Loucy (cell line): Measurements from ENCODE around the gene BAG3.

Experiments used
- H2AFZ ChIP-seq: fragments of 200-600 bp; sonication (generic); 2 replicates; pipeline ENCODE4 v1.6.0; 2016; ENCODE audit warnings: antibody characterized with exemption, mild to moderate bottlenecking, low read length, moderate library complexity
- H3F3A ChIP-seq: fragments of 200-600 bp; 2 replicates; pipeline ENCODE4 v1.6.0; 2016; ENCODE audit warnings: antibody characterized with exemption, low read depth, mild to moderate bottlenecking
- H3K27me3 ChIP-seq: fragments of 200-600 bp; sonication (generic); 2 replicates; pipeline ENCODE4 v1.6.1; 2014; ENCODE audit warnings: low read length, mild to moderate bottlenecking; ENCODE audit not compliant: insufficient read depth, poor library complexity, severe bottlenecking
- H3K36me3 ChIP-seq: fragments of 200-600 bp; sonication (generic); 2 replicates; pipeline ENCODE4 v1.6.1; 2016; ENCODE audit warnings: low read length; ENCODE audit not compliant: insufficient read depth
- H3K4me1 ChIP-seq: fragments of 200-600 bp; sonication (generic); 2 replicates; pipeline ENCODE4 v1.5.1; 2014; ENCODE audit warnings: low read length, mild to moderate bottlenecking; ENCODE audit not compliant: insufficient read depth, poor library complexity, severe bottlenecking
- H3K4me2 ChIP-seq: fragments of 200-600 bp; sonication (generic); 2 replicates; pipeline ENCODE4 v1.6.0; 2014; ENCODE audit warnings: antibody characterized with exemption, low read length, low read depth, mild to moderate bottlenecking; ENCODE audit not compliant: poor library complexity, severe bottlenecking
- H3K4me3 ChIP-seq: fragments of 200-600 bp; sonication (generic); 2 replicates; pipeline ENCODE4 v1.5.1; 2014; ENCODE audit warnings: low read length, mild to moderate bottlenecking, mixed read lengths; ENCODE audit not compliant: poor library complexity, severe bottlenecking
- H3K79me2 ChIP-seq: fragments of 200-600 bp; sonication (generic); 2 replicates; pipeline ENCODE4 v1.6.1; 2014; ENCODE audit warnings: low read length; ENCODE audit not compliant: insufficient read depth
- H3K9ac ChIP-seq: fragments of 200-600 bp; sonication (generic); 2 replicates; pipeline ENCODE4 v1.6.0; 2014; ENCODE audit warnings: mild to moderate bottlenecking, low read depth, low read length, moderate library complexity; ENCODE audit not compliant: poor library complexity, severe bottlenecking
- H3K9me2 ChIP-seq: fragments of 200-600 bp; sonication (generic); replicated peaks from 2 replicates; pipeline ENCODE4 v1.6.1; 2016; ENCODE audit warnings: low read depth, low read length, mixed read lengths
- H3K9me3 ChIP-seq: fragments of 200-600 bp; sonication (generic); 2 replicates; pipeline ENCODE4 v1.6.1; 2014; ENCODE audit warnings: mild to moderate bottlenecking, antibody characterized with exemption, low read length, low read depth; ENCODE audit not compliant: insufficient read depth
- H4K20me1 ChIP-seq: fragments of 200-600 bp; sonication (generic); 2 replicates; pipeline ENCODE4 v1.6.0; 2014; ENCODE audit warnings: antibody characterized with exemption, low read length, mild to moderate bottlenecking; ENCODE audit not compliant: insufficient read depth, poor library complexity, severe bottlenecking
- EZH2phosphoT487 ChIP-seq: fragments of 200-600 bp; IDR thresholded peaks from 2 replicates; pipeline ENCODE4 v1.6.1; 2018; ENCODE audit warnings: antibody characterized with exemption, mild to moderate bottlenecking, moderate library complexity, borderline replicate concordance
- TF ChIP-seq, protein P1 (sequence below): fragments of 200-600 bp; sonication (generic); conservative IDR thresholded peaks from 2 replicates; pipeline ENCODE4 v1.5.1; 2014; ENCODE audit warnings: mild to moderate bottlenecking, antibody characterized with exemption, low read length

BAG3 gene

DNA sequence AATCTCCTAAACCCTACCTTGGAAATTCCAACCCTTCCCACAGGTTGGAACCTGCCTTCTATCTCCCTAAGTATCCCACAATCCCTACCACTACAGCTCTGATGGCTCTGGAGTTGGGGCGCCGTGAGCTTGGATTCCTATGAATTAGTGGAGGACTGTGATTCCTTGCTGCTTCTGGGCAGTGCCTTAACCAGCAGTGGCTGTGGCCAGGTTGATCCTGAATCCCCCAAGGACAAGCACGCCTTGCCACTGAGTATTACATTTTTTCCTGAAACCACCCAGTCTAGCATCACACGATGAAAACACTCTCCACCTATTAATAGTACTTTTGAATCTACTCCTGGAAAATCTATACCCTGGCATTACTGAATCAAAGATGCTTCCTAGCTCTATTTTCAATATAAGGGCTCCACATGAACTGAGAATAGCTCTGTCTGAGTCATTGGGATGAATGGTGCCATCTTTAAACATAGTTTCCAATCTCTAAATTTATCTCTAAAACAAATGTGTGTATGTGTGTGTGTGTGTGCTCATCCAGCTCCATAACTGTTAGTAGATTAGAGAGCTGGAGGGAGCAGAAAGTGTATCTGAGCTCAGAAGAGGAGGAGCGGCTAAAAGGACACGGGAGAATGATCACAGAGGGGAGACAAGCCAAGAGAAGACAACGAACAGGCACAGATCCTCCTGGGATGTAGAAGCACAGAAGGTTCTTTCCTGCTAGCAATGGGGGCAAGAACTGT, 62.7 kb downstream of the BAG3 start:
- Histone ChIP-seq H3K79me2 (no peaks in the 10 kb centered on the region), H2AFZ (no peak overlapping the region), H3K9ac (no peak overlapping the region), H3K9me3 (no peaks in the 10 kb centered on the region; the same call in 1 of the 2 replicates), H3F3A (no peaks in the 10 kb centered on the region), H4K20me1 (no peaks in the 10 kb centered on the region), H3K9me2 (no peaks in the 10 kb centered on the region), H3K4me2 (no peak overlapping the region), H3K4me3 (no peak overlapping the region), H3K27me3 (no peaks in the 10 kb centered on the region), H3K36me3 (no peaks in the 10 kb centered on the region), H3K4me1 (no peaks in the 10 kb centered on the region)
- no peak for TF ChIP-seq EZH2phosphoT487
- TF ChIP-seq, protein P1, sequence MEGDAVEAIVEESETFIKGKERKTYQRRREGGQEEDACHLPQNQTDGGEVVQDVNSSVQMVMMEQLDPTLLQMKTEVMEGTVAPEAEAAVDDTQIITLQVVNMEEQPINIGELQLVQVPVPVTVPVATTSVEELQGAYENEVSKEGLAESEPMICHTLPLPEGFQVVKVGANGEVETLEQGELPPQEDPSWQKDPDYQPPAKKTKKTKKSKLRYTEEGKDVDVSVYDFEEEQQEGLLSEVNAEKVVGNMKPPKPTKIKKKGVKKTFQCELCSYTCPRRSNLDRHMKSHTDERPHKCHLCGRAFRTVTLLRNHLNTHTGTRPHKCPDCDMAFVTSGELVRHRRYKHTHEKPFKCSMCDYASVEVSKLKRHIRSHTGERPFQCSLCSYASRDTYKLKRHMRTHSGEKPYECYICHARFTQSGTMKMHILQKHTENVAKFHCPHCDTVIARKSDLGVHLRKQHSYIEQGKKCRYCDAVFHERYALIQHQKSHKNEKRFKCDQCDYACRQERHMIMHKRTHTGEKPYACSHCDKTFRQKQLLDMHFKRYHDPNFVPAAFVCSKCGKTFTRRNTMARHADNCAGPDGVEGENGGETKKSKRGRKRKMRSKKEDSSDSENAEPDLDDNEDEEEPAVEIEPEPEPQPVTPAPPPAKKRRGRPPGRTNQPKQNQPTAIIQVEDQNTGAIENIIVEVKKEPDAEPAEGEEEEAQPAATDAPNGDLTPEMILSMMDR: no peak

DNA sequence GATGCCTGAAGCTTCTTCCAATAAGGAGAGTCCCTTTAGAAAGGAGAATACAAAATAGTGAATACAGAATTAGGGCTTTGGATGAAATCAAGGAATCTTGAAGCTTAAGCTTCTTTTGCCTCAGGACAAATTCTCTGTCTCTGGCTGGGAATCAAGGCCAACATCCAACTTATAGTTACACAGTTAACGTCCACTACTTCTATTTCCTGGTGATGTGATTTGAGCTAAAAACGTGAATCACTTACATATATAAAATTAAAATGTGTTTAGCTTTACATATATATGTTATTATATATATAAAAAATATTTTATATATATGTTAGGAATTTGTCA, 63.3 kb downstream of the BAG3 start:
- no peaks in the 10 kb centered on the region for H3F3A ChIP-seq
- H3K27me3 ChIP-seq: no peaks in the 10 kb centered on the region
- no peaks in the 10 kb centered on the region; the same call in 1 of the 2 replicates for H3K9me3 ChIP-seq
- no peak overlapping the region for H3K4me2 ChIP-seq
- H3K9ac ChIP-seq: no peak overlapping the region
- H2AFZ ChIP-seq: no peak overlapping the region
- H3K79me2 ChIP-seq: no peaks in the 10 kb centered on the region
- H3K4me3 ChIP-seq: no peak overlapping the region
- no peaks in the 10 kb centered on the region for H3K4me1 ChIP-seq
- no peaks in the 10 kb centered on the region for H3K36me3 ChIP-seq
- no peaks in the 10 kb centered on the region for H4K20me1 ChIP-seq
- no peaks in the 10 kb centered on the region for H3K9me2 ChIP-seq
- TF ChIP-seq EZH2phosphoT487: no peak
- TF ChIP-seq, protein P1: no peak

DNA sequence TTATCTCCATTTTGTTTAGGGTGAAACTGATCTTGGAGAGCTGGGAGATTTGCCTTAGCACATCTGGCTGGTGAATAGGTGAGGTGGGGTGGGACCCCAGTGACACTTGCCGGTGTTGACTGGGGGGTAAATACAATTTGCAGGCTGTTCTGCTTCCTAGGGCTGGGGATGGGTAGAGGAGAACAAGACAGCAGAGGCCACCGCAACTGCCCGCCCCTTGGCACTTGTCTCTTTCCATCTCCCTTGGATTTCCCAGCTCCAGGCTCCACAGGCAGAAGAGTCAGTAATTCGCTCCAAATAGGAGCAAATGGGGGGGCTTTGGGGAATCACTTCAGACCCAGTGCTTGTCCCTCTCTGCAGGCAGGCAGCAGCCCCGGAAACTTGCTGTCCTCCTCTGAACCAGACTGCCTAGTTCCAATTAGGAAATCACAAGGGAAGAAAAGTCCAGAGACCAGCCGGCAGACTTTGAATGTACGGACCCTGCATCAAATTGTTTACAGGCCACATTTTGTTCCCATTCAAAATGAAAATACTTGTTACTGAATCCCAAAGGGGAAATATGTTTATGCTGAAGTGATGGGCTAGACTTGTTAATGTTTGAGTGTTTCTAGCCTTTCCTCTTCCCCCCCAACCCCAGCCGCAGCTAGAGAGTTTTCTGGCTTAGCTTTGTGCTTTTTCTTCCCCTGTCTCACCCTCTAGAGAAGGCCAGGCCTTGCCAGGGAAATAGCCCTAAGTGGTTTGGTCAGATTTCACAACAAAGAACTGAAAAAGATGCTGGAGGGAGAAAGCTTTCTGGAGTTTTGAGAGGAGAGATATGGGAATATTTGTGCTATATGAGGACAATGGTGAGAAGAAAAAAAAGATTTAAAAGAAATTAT, 64.7 kb downstream of the BAG3 start:
- H4K20me1 ChIP-seq: no peaks in the 10 kb centered on the region
- H3K9me3 ChIP-seq: no peaks in the 10 kb centered on the region; the same call in 1 of the 2 replicates
- no peaks in the 10 kb centered on the region for H3K79me2 ChIP-seq
- no peaks in the 10 kb centered on the region for H3K4me1 ChIP-seq
- no peak overlapping the region for H3K9ac ChIP-seq
- H3K4me2 ChIP-seq: no peak overlapping the region
- no peaks in the 10 kb centered on the region for H3F3A ChIP-seq
- no peaks in the 10 kb centered on the region for H3K9me2 ChIP-seq
- no peak for TF ChIP-seq EZH2phosphoT487
- TF ChIP-seq, protein P1: no peak
- no peaks in the 10 kb centered on the region for H3K27me3 ChIP-seq
- H3K36me3 ChIP-seq: no peaks in the 10 kb centered on the region
- H2AFZ ChIP-seq: no peak overlapping the region
- no peak overlapping the region for H3K4me3 ChIP-seq
